ENCODE measurements around the gene SPRR2F. TPM values are rescaled to one million over a fixed set of nuclear protein-coding genes. Genes with fewer than 3 reads are reported as not detected.

The SPRR2F gene
- total RNA-seq, 2 experiments from 2014 or later: not detected

DNA sequence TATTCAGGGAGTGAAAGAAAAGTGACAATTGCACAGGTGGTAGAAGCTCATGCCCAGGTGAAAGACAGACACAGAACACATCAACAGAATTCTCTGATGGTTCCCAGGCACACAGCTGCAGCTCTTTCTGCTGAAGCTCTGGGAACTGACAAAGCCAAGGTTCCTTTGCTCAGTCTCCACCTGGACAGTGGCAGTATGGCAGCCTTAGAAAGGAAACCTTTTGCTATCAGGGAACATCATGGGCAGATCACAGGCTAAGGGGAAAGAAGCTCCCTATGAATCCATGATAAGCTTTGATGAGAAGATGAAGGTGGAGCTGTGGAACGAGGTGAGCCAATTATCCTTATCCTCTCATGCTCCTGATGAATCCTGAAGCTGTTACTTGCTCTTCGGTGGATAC lies 43.1 kb downstream of the SPRR2F start:
- Histone ChIP-seq H3K4me3 (ENCODE audit: low read depth, low read length, poor library complexity, severe bottlenecking) (no peak overlapping the region), H3K36me3 (ENCODE audit: insufficient read depth, low read length) (no peaks in the 10 kb centered on the region), H3K79me2 (ENCODE audit: insufficient read depth, low read depth, low read length) (no peaks in the 10 kb centered on the region), H4K20me1 (ENCODE audit: insufficient read depth, low read length) (no peaks in the 10 kb centered on the region), H2AFZ (ENCODE audit: low read length) (no peak overlapping the region), H3K9me3 (ENCODE audit: low read length) (no peaks in the 10 kb centered on the region), H3K4me2 (ENCODE audit: low read length) (no peak overlapping the region), H3K4me1 (ENCODE audit: insufficient read depth, low read length, poor library complexity, severe bottlenecking) (no peaks in the 10 kb centered on the region), H3K9me2 (ENCODE audit: insufficient read depth, low read length) (no peaks in the 10 kb centered on the region), H3K27ac (ENCODE audit: low read depth, low read length, poor library complexity, severe bottlenecking) (no peak overlapping the region)
- no TSS peak for BruUV-seq (replicated peaks)
- ChIA-PET CTCF (ENCODE audit: unreplicated experiment) (no interaction called here), POLR2A (no interaction called here)
- TF ChIP-seq, protein P1, sequence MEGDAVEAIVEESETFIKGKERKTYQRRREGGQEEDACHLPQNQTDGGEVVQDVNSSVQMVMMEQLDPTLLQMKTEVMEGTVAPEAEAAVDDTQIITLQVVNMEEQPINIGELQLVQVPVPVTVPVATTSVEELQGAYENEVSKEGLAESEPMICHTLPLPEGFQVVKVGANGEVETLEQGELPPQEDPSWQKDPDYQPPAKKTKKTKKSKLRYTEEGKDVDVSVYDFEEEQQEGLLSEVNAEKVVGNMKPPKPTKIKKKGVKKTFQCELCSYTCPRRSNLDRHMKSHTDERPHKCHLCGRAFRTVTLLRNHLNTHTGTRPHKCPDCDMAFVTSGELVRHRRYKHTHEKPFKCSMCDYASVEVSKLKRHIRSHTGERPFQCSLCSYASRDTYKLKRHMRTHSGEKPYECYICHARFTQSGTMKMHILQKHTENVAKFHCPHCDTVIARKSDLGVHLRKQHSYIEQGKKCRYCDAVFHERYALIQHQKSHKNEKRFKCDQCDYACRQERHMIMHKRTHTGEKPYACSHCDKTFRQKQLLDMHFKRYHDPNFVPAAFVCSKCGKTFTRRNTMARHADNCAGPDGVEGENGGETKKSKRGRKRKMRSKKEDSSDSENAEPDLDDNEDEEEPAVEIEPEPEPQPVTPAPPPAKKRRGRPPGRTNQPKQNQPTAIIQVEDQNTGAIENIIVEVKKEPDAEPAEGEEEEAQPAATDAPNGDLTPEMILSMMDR (conservative IDR thresholded peaks at IDR 0.05; ENCODE audit: low read length): no peak
- TF ChIP-seq EZH2phosphoT487 (IDR thresholded peaks at IDR 0.05; ENCODE audit: borderline replicate concordance, low read depth, low read length): no peak
- intact Hi-C loops (cut with micrococcal nuclease; ENCODE audit: unreplicated experiment): no loop called here
- no peak for DNase-seq (ENCODE audit: low spot score)

Small RNA genes lying within 50 kb of the gene (small RNA-seq; reads per million reads assigned to genes)
- not detected for gene SPRR2C

Other genes starting within 250 kb of the SPRR2F start
- gene SMCP, start 235.2 kb downstream of the SPRR2F start, total RNA-seq (2014; rRNA removed; shearing (Covaris generic)): not detected in 2 replicates
- not detected in 2 replicates for gene SMCP, start 235.2 kb downstream of the SPRR2F start, total RNA-seq (2022)
- gene IVL, start 205.0 kb downstream of the SPRR2F start, total RNA-seq (2014; rRNA removed; shearing (Covaris generic)): not detected in 2 replicates
- gene IVL, start 205.0 kb downstream of the SPRR2F start, total RNA-seq (2022): not detected in 2 replicates
- gene SPRR5, start 166.3 kb downstream of the SPRR2F start, total RNA-seq (2014; rRNA removed; shearing (Covaris generic)): not detected in 2 replicates
- not detected in 2 replicates for gene SPRR5, start 166.3 kb downstream of the SPRR2F start, total RNA-seq (2022)
- not detected in 2 replicates for gene SPRR4, start 142.9 kb downstream of the SPRR2F start, total RNA-seq (2014; rRNA removed; shearing (Covaris generic))
- gene SPRR4, start 142.9 kb downstream of the SPRR2F start, total RNA-seq (2022): not detected in 2 replicates
- not detected in 2 replicates for gene SPRR1A, start 129.4 kb downstream of the SPRR2F start, total RNA-seq (2014; rRNA removed; shearing (Covaris generic))
- not detected in 2 replicates for gene SPRR1A, start 129.4 kb downstream of the SPRR2F start, total RNA-seq (2022)
- not detected in 2 replicates for gene SPRR3, start 111.8 kb downstream of the SPRR2F start, total RNA-seq (2014; rRNA removed; shearing (Covaris generic))
- gene SPRR3, start 111.8 kb downstream of the SPRR2F start, total RNA-seq (2022): not detected in 2 replicates
- not detected in 2 replicates for gene SPRR1B, start 82.3 kb downstream of the SPRR2F start, total RNA-seq (2014; rRNA removed; shearing (Covaris generic))
- gene SPRR1B, start 82.3 kb downstream of the SPRR2F start, total RNA-seq (2022): not detected in 2 replicates
- not detected in 2 replicates for gene SPRR2D, start 72.4 kb downstream of the SPRR2F start, total RNA-seq (2014; rRNA removed; shearing (Covaris generic))
- not detected in 2 replicates for gene SPRR2D, start 72.4 kb downstream of the SPRR2F start, total RNA-seq (2022)
- not detected in 2 replicates for gene SPRR2A, start 56.0 kb downstream of the SPRR2F start, total RNA-seq (2014; rRNA removed; shearing (Covaris generic))
- gene SPRR2A, start 56.0 kb downstream of the SPRR2F start, total RNA-seq (2022): not detected in 2 replicates
- gene SPRR2B, start 41.9 kb downstream of the SPRR2F start, total RNA-seq (2014; rRNA removed; shearing (Covaris generic)): not detected in 2 replicates
- gene SPRR2B, start 41.9 kb downstream of the SPRR2F start, total RNA-seq (2022): not detected in 2 replicates
- gene SPRR2E, start 19.0 kb downstream of the SPRR2F start, total RNA-seq (2014; rRNA removed; shearing (Covaris generic)): not detected in 2 replicates
- not detected in 2 replicates for gene SPRR2E, start 19.0 kb downstream of the SPRR2F start, total RNA-seq (2022)
- not detected in 2 replicates for gene SPRR2G, start 37.4 kb upstream of the SPRR2F start, total RNA-seq (2014; rRNA removed; shearing (Covaris generic))
- gene SPRR2G, start 37.4 kb upstream of the SPRR2F start, total RNA-seq (2022): not detected in 2 replicates
- gene LELP1, start 89.9 kb upstream of the SPRR2F start, total RNA-seq (2014; rRNA removed; shearing (Covaris generic)): not detected in 2 replicates
- not detected in 2 replicates for gene LELP1, start 89.9 kb upstream of the SPRR2F start, total RNA-seq (2022)
- not detected in 2 replicates for gene PRR9, start 104.1 kb upstream of the SPRR2F start, total RNA-seq (2014; rRNA removed; shearing (Covaris generic))
- gene PRR9, start 104.1 kb upstream of the SPRR2F start, total RNA-seq (2022): not detected in 2 replicates
- gene LORICRIN, start 146.2 kb upstream of the SPRR2F start, total RNA-seq (2014; rRNA removed; shearing (Covaris generic)): not detected in 2 replicates
- not detected in 2 replicates for gene LORICRIN, start 146.2 kb upstream of the SPRR2F start, total RNA-seq (2022)
- not detected in 2 replicates for gene PGLYRP3, start 199.4 kb upstream of the SPRR2F start, total RNA-seq (2014; rRNA removed; shearing (Covaris generic))
- not detected in 2 replicates for gene PGLYRP3, start 199.4 kb upstream of the SPRR2F start, total RNA-seq (2022)
- gene PGLYRP4, start 235.3 kb upstream of the SPRR2F start, total RNA-seq (2014; rRNA removed; shearing (Covaris generic)): not detected in 2 replicates
- not detected in 2 replicates for gene PGLYRP4, start 235.3 kb upstream of the SPRR2F start, total RNA-seq (2022)
- not detected in 2 replicates for gene S100A9, start 244.3 kb upstream of the SPRR2F start, total RNA-seq (2014; rRNA removed; shearing (Covaris generic))
- not detected in 2 replicates for gene S100A9, start 244.3 kb upstream of the SPRR2F start, total RNA-seq (2022)

All from OCI-LY7 (cell line).